ENCODE measurements around the gene IRF4.

IRF4 gene

GRCh38 chr6:455006-455585, 63.5 kb downstream of the IRF4 start:
- TF ChIP-seq CTCF (conservative IDR thresholded peaks at IDR 0.05; ENCODE audit: low read depth, low read length), result no peak
- DNase-seq (ENCODE audit: low read depth), result no peak
- no peak overlapping the region for H3K4me3 ChIP-seq (ENCODE audit: low read length)

- no peak for TF ChIP-seq CTCF (conservative IDR thresholded peaks at IDR 0.05; ENCODE audit: low read depth, low read length)
- H3K4me3 ChIP-seq (ENCODE audit: low read length), result no peak overlapping the region
- DNase-seq (ENCODE audit: low read depth), result no peak
Observed at GRCh38 chr6:455835-456234, 64.3 kb downstream of the IRF4 start.

- no peak for TF ChIP-seq CTCF (conservative IDR thresholded peaks at IDR 0.05; ENCODE audit: low read depth, low read length)
Observed at GRCh38 chr6:456358-456867, 64.9 kb downstream of the IRF4 start.

GRCh38 chr6:456887-457286, 65.3 kb downstream of the IRF4 start:
- DNase-seq (ENCODE audit: low read depth), result no peak
- TF ChIP-seq CTCF (conservative IDR thresholded peaks at IDR 0.05; ENCODE audit: low read depth, low read length), result no peak
- no peak overlapping the region for H3K4me3 ChIP-seq (ENCODE audit: low read length)

More at GRCh38 chr6:456358-456867, 64.9 kb downstream of the IRF4 start:
- DNase-seq (ENCODE audit: low read depth), result no peak
- H3K4me3 ChIP-seq (ENCODE audit: low read length), result no peak overlapping the region

Measured in retinal pigment epithelial cell (primary cell).